HG03108 (cell line): ENCODE data around the gene TMCC1.
"Not testable (repeated sequence)": the region's sequence is repeated elsewhere in the genome, so short reads cannot be mapped to it uniquely, and the experiment has no call there.

Experiments
- ATAC-seq: cut with Tn5 transposase; IDR thresholded peaks from one replicate; pipeline ENCODE4 v1.9.1; 2021; ENCODE audit warnings: moderate library complexity; ENCODE audit not compliant: unreplicated experiment

Gene TMCC1

DNA sequence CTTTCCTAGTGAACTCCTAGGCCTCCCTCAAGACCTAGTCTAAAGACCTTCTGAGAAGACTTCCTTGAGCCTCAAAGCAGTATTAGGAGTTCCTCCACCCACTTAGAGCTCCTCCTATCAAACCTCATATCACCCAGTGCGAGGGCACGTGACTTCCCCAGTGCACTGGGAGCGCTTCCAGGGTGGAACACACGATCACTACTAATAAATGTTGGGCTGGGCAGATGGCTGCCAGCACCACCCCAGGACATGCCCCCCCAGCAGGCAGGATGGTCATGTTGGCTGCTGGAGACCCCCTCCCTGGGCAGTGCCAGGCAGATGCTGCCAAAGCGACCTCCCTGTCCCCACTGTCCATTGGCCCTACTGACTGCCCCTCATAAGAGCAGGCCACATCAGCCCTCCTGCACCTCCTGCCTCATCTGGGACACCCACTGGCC, 278.6 kb downstream of the TMCC1 start:
- ATAC-seq, result no peak

DNA sequence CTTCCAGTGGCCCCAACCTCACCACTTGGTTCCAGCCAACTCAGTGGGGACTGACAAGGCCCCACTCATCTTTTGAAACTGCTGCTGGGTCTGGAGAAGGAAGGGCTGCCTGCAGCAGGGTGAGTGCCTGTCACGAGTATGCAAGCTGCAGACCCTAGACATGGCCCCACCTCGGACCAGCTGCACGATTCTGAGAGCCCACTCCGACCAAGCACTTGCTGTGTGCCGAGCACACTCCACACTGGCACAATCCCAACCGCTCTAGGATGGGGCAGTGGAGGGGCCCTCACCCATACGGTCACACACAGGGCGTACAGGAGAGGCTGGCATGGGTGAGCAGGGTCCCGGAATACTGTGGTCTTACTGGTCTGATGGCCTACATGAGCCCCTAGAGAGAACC, 279.1 kb downstream of the TMCC1 start:
- no peak for ATAC-seq

DNA sequence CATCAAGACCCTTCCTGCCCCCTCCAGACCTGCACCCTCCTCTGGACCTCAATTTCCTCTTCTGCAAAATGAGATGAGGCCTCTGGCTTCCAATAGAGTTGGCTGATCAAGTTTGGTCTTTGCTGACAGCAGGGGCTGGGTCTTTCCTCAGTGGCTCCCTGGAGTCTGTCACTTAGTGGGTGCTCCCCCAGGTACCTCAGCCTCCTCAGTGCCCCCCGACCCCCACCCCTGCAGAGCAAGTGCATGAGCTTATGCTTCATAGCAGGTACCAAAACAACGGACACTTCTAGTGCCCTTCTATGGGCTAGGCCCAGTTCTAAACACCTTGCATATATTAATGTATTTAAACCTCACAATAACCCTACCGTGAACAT, 280.2 kb downstream of the TMCC1 start:
- no peak for ATAC-seq

DNA sequence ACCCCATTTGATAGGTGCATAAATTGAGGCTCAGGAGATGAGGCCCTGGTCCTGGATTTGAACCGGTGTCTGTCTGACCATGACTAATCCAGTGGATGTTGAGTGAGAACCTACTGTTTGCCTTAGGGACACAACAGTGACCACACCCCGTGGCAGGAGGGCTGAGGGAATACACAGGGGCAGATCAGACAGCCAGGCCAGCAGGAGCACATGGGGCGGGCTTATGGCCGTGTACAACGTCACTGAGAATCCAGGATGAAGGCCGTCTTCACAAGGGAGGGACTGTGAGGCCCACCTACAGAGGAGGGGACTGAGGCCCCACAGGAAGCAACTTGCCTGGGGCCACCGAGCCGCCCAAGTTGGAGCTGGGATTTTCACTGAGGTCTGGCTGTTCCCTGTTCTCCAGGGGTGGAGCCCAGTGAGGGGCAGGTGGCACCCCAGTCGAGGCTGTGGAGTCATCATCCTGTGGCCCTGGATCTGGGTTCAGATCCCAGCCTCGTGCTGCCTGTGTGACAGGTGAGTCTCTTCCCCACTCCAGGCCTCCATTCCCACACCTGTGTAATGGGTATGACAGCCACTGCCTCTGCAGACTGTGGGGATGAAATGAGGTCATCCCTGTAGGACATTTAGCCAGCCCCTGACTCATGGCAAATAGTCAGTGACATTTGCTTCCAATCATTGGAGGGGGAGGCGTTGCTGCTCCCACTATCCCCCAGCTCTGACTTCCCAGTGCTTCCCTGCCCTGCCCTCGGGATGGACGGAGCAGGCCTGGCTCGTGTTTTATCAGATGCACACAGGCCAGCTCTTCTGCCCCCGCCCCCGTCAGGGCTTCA, 280.8 kb downstream of the TMCC1 start:
- ATAC-seq, result no peak

DNA sequence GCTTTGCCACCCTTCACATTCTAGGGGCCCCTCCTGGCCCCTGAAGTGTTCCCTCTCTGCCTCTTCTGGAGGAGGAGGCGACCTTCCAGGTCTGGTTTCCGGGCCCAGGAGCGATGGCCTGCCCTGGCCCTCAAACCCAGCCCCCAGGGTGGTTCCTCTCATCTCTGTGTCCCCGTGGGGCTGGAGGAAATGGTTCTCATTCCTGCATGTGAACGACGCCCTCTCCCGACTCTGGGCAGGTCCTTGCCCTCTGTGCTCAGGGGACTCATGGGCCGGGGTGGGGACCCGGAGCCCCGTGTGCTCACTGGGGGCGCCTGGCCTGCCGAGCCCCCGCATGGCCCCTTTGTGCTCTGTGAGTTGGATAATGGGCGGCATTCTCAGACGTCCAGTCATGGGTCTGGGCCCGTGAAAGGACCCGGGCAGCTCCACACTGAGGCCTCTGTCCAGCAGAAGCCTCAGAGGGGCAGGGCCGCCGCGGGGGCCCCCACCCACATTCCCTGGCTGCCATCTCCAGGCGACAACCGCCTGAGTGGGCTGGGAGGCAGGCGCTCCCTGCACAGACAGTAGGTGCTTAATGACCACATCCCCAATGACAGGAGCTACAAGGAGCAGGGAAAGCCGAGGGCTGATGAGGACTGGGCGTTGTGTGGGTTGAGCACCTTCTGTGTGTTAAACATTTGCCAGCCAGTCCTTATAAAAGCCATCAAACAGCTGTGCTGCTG, 281.5 kb downstream of the TMCC1 start:
- no peak for ATAC-seq

DNA sequence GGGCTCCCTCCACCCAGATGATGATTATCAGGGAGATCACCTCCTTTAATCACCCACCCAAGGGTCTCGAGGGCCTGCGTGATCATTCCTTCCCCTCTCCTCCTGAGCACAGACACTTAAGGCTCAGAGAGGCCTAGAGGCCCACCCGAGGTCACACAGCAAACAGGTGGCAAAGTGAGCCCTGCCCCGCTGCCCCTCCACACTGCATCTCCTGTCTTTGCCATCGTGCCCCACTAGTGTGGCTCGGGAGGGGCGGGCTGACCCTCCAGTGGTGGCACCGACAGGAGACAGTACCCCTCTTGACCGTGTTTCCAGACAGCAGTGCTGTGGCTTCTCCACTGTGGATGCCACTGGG, 282.1 kb downstream of the TMCC1 start:
- ATAC-seq, result no peak

DNA sequence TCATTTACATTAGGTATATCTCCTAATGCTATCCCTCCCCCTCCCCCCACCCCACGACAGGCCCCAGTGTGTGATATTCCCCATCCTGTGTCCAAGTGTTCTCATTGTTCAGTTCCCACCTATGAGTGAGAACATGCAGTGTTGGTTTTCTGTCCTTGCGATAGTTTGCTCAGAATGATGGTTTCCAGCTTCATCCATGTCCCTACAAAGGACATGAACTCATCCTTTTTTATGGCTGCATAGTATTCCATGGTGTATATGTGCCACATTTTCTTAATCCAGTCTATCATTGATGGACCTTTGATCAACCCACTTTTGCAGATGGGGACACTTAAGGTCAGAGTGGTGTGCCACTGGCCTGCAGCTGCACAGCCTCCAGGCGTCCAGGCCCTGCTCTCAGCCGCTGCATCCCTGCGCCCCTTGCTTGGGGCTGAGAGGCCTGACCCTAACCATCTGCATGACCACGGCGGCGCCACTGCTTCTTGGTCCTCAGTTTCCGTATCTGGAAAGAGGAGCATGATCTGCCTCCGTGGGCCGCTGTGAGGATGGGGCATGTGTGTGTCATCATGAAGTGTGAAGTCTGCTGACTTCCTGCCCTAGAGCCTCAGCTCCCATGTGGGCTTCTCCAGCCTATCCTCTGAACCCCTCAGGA, 282.6 kb downstream of the TMCC1 start:
- ATAC-seq, result not testable (repeated sequence)

DNA sequence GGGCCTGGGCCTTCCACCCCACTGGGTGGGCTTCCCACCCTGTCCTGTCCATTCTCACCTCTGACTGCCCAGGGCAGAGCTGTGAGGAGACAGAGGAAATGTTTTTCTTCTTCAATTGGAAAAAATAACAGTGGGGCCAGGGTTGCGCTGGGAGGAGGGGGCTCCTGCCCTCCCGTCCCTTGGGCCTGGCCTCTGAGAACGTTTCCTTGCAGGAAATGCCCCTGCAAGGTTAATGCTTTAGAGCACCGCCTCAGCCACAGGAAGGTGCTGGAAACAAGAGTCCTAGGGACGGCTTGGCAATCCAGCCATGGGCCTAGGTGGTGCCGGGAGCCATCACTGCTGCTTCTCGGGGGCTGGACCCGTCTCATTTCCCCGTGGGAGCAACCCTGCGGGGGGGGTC, 283.2 kb downstream of the TMCC1 start:
- ATAC-seq, result no peak

DNA sequence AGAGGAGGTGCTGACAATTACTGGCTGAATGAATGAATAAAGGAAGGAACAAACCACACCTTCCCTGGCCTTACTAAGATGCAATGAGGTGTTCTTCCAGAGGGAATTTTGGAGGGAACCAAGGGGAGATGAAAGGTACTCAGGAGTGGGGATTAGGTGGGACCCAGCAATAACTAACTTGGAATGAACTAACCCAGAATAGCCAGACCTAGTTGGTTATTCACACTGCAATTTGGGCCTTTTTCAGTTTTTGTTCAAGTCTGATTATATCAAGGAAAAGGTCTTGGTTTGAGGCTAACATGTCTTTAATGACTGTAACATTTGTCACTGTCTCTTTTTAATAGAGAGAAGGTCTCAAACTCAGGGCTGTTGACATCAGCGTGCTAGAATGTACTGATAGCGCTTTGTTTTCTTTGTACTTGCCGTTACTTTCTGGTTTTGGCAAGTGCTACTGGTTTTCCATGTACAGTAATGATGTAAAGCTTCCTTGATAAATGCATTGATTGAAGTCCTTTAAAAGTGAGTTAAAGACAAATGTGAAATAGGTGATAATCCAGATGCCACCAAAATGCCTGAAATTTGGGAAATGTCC, 283.8 kb downstream of the TMCC1 start:
- ATAC-seq, result no peak

DNA sequence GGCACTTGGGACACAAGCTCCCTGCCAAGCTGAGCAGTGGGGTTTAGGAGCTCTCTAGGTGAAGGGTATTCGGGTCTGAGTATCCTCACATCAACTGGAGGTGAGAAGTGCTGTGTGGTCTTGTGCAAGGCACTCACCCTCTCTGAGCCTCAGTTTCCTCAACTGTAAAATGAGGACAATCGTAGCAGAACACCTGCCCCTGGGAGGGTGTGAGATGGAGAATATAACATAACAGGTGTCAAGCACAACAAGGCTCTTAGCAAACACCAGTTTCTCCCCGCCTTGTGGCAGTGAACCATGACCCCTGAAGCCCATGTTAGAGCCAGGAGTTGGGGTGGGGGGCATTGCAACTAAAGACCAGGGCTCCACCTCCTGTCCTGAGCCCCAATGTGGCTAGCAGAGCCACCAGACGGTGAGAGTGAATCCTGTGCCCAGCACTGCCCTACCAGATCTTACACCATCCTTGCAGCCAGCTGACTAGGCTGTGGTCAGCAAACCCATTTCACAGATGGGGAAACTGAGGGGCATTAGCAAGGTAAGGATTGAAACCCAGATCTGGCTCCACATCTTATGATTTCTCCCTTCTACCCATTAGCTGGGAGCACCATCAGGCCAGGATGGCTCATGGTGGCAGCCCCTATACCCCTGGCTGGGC, 284.4 kb downstream of the TMCC1 start:
- ATAC-seq, result no peak

DNA sequence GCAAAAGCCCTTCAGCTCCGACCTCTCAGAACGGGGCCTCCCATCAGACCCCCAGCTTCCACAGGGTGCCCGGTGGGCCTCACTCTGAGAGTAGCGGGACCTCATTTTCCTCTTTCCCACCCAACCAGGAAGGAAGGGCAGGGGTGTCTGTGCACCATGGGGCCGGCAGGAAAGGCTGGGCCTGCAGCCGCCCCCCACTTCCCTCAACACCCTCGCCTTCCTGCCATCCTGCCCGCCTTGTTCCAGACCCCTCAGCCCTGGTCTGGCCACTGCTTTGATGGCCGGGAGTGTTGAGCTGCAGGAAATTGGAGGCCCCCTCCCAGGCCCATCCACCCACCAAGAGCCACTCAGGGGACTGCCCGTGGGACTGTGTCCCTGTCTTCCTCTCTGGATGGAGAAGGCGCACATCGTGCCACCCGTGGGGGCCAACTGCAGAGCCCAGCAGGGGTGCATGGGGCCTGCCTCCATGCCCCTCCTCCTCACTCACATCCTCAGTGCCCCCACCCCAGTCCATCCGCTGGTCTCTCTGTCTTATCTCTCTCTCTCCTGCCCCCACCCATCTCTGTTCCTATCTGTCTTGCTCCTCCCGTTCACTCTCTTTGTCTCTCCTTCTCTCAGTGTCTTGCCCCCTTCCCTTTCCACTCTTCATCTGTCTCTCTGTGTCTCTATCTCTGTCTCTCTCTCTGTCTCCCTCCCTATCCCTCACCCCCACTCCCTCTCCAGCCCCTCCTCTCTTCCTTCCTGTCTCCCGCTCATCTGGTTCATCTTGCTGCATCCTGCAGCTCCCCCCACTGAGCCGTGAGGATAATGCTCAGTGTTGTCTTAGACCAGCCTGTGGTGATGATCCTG, 285.2 kb downstream of the TMCC1 start:
- ATAC-seq, result no peak

DNA sequence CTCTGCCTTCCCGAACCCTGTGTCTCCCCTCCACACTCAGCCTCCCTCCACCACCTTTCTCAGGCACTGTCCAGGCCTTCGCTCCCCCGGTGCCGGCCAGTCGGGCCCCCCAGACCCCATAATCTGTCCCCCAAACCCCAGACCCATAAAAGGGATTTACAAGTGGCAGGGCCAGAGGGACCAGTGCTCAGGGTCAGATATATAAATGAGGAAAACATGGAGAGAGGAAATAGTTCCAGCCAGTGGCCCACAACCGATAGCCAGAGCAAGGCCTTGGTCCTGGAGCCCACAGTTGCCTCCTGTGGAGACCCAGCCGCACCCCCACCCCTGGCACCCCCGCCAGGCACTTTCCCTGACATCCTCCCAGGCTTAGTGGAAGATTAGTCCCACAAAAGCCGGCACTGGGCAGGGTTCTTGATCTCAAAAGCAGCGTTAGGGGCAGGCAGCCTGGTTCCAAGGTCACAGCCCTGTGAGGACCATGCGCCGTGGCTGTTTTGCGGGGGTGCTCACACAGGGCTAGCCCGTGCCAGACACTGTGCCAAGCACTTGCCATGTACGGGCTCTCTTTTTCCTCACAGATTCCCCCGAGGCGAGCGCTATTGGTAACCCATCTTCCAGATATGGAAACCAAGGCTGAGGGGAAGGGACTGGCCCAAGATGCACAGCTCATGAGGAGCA, 286.0 kb downstream of the TMCC1 start:
- no peak for ATAC-seq

DNA sequence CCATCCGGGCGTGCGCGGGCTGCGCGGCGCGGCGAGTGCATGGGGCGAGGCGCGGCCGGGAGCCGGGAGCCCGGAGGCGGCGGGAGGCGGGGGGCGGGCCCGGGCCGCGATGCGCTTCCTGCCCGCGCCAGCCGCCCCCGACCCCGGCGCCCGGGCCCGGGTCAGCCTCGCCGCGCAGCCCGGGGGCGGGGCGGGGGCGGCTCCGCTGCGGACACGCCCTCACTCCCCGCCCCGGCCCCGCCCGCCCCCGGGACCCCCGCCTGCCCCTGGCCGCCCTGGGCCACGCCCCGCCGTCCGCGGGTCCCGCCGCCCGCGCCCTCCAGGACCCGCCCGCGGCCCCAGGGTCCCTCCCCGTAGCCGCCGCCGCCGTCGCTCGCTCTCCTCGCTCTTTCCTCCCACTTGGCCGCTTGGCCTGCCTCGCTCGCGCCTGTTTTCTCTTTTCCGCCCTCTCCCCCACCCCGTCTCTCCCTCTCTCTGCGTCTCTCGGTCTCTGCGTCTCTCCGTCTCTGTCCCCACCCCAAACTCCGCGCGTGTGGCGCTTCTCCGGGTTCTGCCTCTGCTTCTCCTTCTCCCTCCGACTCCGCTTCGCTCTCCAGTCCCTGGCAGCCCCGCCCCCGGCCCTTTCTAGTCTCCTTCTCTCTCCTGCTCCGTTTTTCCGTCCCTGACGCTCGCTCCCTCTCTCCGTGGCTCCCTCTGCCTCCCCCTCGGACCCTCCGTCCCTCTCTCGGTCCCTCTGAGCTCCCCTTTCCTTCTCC, 286.7 kb downstream of the TMCC1 start, which contains the start of gene PLXND1:
PLXND1 (minus strand) TSS at position 41 of the 755 bp plus-strand sequence; CDS start at position 4, 37 bp downstream.
- no peak for ATAC-seq

DNA sequence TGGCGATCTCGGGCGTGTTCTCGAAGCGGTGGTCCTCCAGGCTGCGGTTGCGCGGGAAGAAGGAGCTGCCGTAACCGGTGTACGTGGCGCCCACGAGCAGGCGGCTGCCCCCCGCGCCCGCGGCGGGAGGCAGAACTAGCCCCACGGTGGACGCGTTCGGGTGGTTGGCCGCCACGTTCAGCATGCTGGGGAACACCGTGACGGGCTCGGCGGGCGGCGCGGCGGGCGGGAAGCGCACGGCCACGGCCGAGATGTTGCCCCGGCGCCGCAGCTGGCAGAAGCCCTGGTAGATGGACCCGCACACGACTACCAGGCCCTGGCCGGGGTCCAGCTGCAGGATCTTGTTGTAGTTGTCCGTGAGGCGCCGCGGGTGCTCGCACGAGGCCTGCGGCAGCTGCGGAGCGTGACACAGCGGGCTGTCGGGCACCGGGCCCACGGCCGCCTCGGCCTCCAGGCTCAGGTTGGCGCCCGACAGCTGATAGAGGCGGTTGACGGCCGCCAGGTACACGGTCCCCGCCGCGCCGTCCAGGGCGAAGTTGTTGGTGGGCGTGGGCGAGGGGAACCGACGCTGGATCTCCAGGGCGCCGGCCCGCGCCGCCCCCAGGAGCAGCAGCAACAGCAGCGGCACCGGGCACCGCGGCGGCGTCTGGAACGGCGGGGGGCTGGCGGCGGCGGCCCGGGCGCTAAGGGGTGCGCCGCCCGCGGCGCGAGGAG, 287.4 kb downstream of the TMCC1 start:
- ATAC-seq, result no peak

DNA sequence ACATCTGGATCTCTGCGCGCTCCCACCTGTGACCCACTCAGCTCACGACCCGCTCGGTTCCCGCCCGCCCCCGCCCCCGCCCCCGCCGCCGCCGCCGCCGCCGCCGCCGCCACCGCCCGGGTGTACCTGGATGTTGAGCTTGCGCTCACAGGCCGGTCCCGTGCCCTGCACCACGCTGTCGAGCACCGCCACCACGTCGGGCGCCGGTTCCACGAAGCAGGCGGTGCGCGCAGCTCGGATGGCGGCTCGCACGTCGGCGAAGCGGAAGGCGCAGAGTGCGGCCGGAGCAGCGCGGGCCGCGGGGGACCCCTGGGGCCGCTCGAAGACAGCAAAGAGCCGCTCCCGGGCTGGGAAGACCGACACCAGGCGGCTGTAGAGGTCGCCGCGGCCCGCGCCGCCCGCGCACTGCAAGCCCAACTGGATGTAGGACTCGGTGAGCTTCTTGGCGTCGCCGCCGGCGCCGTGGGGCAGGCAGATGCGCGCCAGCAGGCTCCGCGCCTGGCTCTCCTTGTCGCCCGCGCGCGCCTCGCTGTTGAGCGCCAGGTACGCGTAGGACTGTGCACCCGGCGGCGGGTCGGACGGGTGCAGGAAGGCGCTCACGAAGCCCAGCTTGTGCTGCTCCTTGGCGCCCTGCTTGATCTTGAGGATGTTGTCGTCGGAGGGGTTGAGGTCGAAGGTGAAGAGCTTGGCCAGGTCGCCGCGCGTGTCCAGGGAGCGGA, 288.1 kb downstream of the TMCC1 start:
- ATAC-seq, result no peak

DNA sequence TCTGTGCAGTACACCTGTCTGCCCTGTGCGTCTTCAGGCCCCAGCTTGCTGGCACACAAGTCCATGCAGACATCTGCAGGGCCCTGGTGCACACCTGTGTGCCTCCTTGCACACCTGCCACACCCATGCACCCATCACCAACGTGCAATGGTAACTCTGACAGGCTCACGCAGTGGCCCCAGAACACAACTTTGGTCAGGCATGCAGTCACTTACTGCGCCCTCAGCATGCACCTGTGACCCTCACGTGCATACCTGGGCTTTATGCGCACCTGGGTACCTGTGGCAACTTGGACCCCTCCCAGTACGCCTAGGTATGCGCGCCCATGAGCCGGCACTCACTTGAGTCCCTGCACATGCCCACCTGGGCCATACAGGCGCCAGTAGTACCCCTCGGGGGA, 288.7 kb downstream of the TMCC1 start:
- no peak for ATAC-seq

DNA sequence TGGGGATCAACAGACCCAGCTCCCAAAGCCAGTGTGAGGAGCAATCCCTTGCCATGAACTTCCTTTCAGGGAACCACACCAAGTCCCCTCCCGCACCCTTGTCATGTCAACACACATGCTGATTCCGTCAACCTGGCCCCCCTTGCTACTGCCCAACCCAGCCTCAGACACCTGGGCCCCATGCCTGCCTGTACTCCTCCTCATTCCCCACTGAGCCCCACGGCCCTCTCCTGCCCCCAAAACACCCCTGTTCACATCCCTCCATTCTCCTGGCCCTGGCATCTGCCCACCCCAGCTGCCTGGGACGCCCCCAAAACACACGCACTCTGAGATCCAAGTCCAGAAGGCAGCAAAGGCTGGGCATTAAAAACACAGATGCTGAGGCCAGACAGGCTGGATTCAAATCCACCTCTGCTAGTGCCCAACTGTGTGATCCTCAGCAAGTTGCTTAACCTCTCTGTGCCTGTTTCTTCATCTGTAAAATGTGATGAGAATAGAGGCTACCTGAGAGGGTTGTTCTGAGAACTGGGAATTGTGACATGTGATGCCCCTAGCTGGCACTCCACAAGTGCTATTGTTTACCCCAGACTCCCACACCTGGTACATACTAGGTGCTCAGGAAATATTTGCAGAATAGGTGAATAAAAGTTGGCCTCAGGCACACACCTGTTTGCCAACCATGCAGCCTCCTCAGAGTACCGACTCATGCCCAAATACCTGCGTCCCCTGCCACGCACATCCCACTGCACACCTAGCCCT, 289.3 kb downstream of the TMCC1 start:
- ATAC-seq, result no peak
